Tibial nerve (tissue), 4 donors: ENCODE data around the gene CDH5. TPM values are rescaled to one million over a fixed set of nuclear protein-coding genes. Genes with fewer than 3 reads are reported as not detected.
"Not testable (repeated sequence)": the region's sequence is repeated elsewhere in the genome, so short reads cannot be mapped to it uniquely, and the experiment has no call there.

Experiments
- DNase-seq, 2 donors: peaks; one replicate each; pipeline ENCODE4 v3.0.0-alpha.2; 2019; ENCODE audit warnings: low spot score in 2 of 2
- H3K27ac ChIP-seq, 4 donors: fragments of 200-600 bp; sonication (generic) in 3 of 4; one replicate each; pipeline ENCODE4 v1.5.1; 2017 to 2019; ENCODE audit warnings: mild to moderate bottlenecking in 1 of 4
- H3K27me3 ChIP-seq, 2 donors: fragments of 200-600 bp; sonication (generic) in 1 of 2; one replicate each; pipeline versions ENCODE4 v1.5.1 to v1.6.0; 2017 to 2019
- H3K36me3 ChIP-seq, 3 donors: fragments of 200-600 bp; sonication (generic); one replicate each; pipeline ENCODE4 v1.5.1; 2018 to 2019
- H3K4me1 ChIP-seq, 4 donors: fragments of 200-600 bp; sonication (generic) in 3 of 4; one replicate each; pipeline ENCODE4 v1.5.1; 2017 to 2019
- H3K4me3 ChIP-seq, 4 donors: fragments of 200-600 bp; sonication (generic) in 3 of 4; one replicate each; pipeline ENCODE4 v1.5.1; 2017 to 2019; ENCODE audit warnings: mild to moderate bottlenecking in 1 of 4, moderate library complexity in 1 of 4
- H3K9me3 ChIP-seq, 4 donors: fragments of 200-600 bp; sonication (generic) in 3 of 4; one replicate each; pipeline ENCODE4 v1.5.1; 2017 to 2019
- CTCF ChIP-seq, 5 experiments: fragments of 200-600 bp in 3 of 5; fragments of 450-650 bp in 2 of 5; sonication (generic) in 3 of 5; IDR thresholded peaks; one replicate each; pipeline ENCODE4 v1.5.1; 2016 to 2019; ENCODE audit warnings: antibody characterized with exemption in 5 of 5, mild to moderate bottlenecking in 3 of 5, moderate library complexity in 2 of 5
- EP300 ChIP-seq, 2 donors: sonication (generic); formaldehyde crosslinking; IDR thresholded peaks; one replicate each; pipeline ENCODE4 v1.6.1; 2017; ENCODE audit warnings: antibody characterized with exemption in 2 of 2, mild to moderate bottlenecking in 1 of 2
- POLR2A ChIP-seq, 2 donors: fragments of 450-650 bp; IDR thresholded peaks; one replicate each; pipeline ENCODE4 v1.6.1; 2017; ENCODE audit warnings: antibody characterized with exemption in 2 of 2, mild to moderate bottlenecking in 2 of 2, moderate library complexity in 2 of 2
- WGBS, 2 donors: methylation state at CpG; one replicate each; pipeline ENCODE4 v1.1.5; 2018; 5-methylcytosine and 5-hydroxymethylcytosine counted together
- total RNA-seq, 4 donors: library from RNA; depleted of rRNA; stranded (reverse); fragments of >200 nt; gene quantifications; one replicate each; pipeline ENCODE4 v1.1.0, GENCODE V29; 2016

CDH5 gene
- total RNA-seq, 4 donors from 2014 or later: 47.3 to 79.3 (median 67.0) TPM

- Histone ChIP-seq H3K36me3 (no peaks in the 10 kb centered on the region), H3K27me3 (no peaks in the 10 kb centered on the region), H3K27ac (no peak overlapping the region), H3K9me3 (no peaks in the 10 kb centered on the region), H3K4me3 (no peak overlapping the region), H3K4me1 (peaks cover 0 to 11% (median 0%) of the 10 kb centered on the region in 4 donors)
- no peak for TF ChIP-seq POLR2A (IDR thresholded peaks at IDR 0.05)
- TF ChIP-seq CTCF (IDR thresholded peaks at IDR 0.05): no peak
- TF ChIP-seq EP300 (IDR thresholded peaks at IDR 0.05): no peak
- no peak for DNase-seq
- WGBS, 2 donors: 61 to 79% methylated on average over 8 of the region's 8 CpGs
These were observed 40.6 kb upstream of the CDH5 start for GRCh38 chr16:66325717-66326376.

- no peaks in the 10 kb centered on the region for H3K36me3 ChIP-seq
- H3K4me3 ChIP-seq: no peak overlapping the region
- H3K9me3 ChIP-seq: no peaks in the 10 kb centered on the region
- peaks cover 0 to 11% (median 0%) of the 10 kb centered on the region in 4 donors for H3K4me1 ChIP-seq
- DNase-seq: no peak
- TF ChIP-seq EP300 (IDR thresholded peaks at IDR 0.05) (no peak), POLR2A (IDR thresholded peaks at IDR 0.05) (no peak), CTCF (IDR thresholded peaks at IDR 0.05) (no peak)
- no peaks in the 10 kb centered on the region for H3K27me3 ChIP-seq
- 50 to 53% methylated on average over 17 of the region's 17 CpGs for WGBS, 2 donors
- H3K27ac ChIP-seq: no peak overlapping the region
These were observed 39.4 kb upstream of the CDH5 start for GRCh38 chr16:66326991-66327513.

GRCh38 chr16:66328282-66328681, 38.2 kb upstream of the CDH5 start:
- Histone ChIP-seq H3K27me3 (no peaks in the 10 kb centered on the region), H3K9me3 (no peaks in the 10 kb centered on the region), H3K27ac (no peak overlapping the region), H3K36me3 (no peaks in the 10 kb centered on the region), H3K4me1 (peaks cover 0 to 11% (median 0%) of the 10 kb centered on the region in 4 donors), H3K4me3 (no peak overlapping the region)
- TF ChIP-seq CTCF (IDR thresholded peaks at IDR 0.05): no peak
- TF ChIP-seq EP300 (IDR thresholded peaks at IDR 0.05): no peak
- no peak for TF ChIP-seq POLR2A (IDR thresholded peaks at IDR 0.05)
- DNase-seq: no peak
- WGBS, 2 donors: 82 to 86% methylated on average over 11 of the region's 11 CpGs

GRCh38 chr16:66331464-66331863, 35.0 kb upstream of the CDH5 start:
- H3K27me3 ChIP-seq: not testable (repeated sequence)
- WGBS, 2 donors: 92 to 97% methylated on average over 2 of the region's 2 CpGs

GRCh38 chr16:66332634-66333610, 33.6 kb upstream of the CDH5 start:
- Histone ChIP-seq H3K9me3 (peaks cover 0 to 13% (median 0%) of the 10 kb centered on the region in 4 donors), H3K27ac (no peak overlapping the region), H3K36me3 (no peaks in the 10 kb centered on the region), H3K4me3 (no peak overlapping the region), H3K4me1 (peaks cover 0 to 10% (median 0%) of the 10 kb centered on the region in 4 donors), H3K27me3 (no peaks in the 10 kb centered on the region)
- 93 to 94% methylated on average over 14 to 15 of the region's 15 CpGs for WGBS, 2 donors
- no peak for DNase-seq
- TF ChIP-seq POLR2A (IDR thresholded peaks at IDR 0.05) (no peak), EP300 (IDR thresholded peaks at IDR 0.05) (no peak), CTCF (IDR thresholded peaks at IDR 0.05) (no peak)

More at GRCh38 chr16:66331464-66331863, 35.0 kb upstream of the CDH5 start:
- H3K9me3 ChIP-seq, H3K4me3 ChIP-seq, H3K36me3 ChIP-seq, H3K27ac ChIP-seq, DNase-seq: not testable (repeated sequence)
- peaks cover 0 to 19% (median 0%) of the 10 kb centered on the region in 4 donors for H3K4me1 ChIP-seq
